ENCODE measurements around the gene ADPRS.

The ADPRS gene

DNA sequence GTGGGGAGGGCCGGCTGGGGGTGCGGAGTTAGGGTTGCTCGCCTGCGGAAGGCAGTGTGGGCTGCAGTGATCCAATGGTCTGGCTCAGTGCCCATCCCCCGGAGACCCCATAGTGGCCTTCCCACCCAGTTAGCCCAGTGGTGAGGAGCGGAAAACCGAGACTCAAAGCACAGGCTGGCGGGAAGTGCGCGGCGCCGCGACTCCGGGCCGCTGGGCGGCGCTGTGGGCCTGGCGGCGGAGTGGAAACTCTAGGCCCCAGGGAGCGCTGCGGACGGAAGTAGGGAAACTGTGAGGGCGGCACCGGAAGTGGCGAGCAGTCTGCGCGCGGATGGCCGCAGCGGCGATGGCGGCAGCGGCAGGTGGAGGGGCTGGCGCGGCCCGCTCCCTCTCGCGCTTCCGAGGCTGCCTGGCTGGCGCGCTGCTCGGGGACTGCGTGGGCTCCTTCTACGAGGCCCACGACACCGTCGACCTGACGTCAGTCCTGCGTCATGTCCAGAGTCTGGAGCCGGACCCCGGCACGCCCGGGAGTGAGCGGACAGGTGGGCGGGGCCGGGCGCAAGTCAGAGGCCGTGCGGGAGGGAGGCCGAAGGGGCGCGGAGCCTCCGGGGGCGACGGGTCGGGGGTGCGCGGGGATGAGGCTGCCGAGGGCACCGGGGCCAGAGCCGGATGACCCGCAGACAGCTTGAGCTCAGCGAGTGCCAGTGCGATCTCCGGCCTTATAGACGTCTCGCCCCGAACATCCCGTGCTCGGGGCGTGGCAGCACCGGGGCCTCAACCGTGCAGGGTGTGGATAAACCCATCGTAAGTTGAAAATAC, at the start of gene ADPRS:
ADPRS (plus strand) TSS at position 316 of the 816 bp plus-strand sequence; CDS start at position 329, 13 bp downstream.
- Histone ChIP-seq H3K4me3 (ENCODE audit: low read depth in 1 of 2, low read length in 1 of 2) (peak within 1 kb of the TSS; percentile 96 to 99), H3K36me3 (peaks cover 31% of the 10 kb centered on the region), H3K27me3 (peaks cover 14% of the 10 kb centered on the region), H3K4me1 (ENCODE audit: control insufficient read depth in 1 of 2, insufficient read depth in 1 of 2, low read depth in 1 of 2, low read length in 1 of 2) (peaks cover 36% of the 10 kb centered on the region in 2 experiments), H3K27ac (peak within 1 kb of the TSS; percentile 89), H3K9me3 (no peaks in the 10 kb centered on the region)
- TF ChIP-seq, protein P1, sequence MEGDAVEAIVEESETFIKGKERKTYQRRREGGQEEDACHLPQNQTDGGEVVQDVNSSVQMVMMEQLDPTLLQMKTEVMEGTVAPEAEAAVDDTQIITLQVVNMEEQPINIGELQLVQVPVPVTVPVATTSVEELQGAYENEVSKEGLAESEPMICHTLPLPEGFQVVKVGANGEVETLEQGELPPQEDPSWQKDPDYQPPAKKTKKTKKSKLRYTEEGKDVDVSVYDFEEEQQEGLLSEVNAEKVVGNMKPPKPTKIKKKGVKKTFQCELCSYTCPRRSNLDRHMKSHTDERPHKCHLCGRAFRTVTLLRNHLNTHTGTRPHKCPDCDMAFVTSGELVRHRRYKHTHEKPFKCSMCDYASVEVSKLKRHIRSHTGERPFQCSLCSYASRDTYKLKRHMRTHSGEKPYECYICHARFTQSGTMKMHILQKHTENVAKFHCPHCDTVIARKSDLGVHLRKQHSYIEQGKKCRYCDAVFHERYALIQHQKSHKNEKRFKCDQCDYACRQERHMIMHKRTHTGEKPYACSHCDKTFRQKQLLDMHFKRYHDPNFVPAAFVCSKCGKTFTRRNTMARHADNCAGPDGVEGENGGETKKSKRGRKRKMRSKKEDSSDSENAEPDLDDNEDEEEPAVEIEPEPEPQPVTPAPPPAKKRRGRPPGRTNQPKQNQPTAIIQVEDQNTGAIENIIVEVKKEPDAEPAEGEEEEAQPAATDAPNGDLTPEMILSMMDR (IDR thresholded peaks at IDR 0.05), result peak; percentile 98

- Histone ChIP-seq H3K36me3 (peaks cover 42% of the 10 kb centered on the region), H3K27ac (no peak overlapping the region)
These were observed 48.5 kb upstream of the ADPRS start for GRCh38 chr1:36040238-36040637.

GRCh38 chr1:36051821-36052220, 36.9 kb upstream of the ADPRS start:
- TF ChIP-seq, protein P1 (IDR thresholded peaks at IDR 0.05), result no peak
- Histone ChIP-seq H3K27me3 (no peaks in the 10 kb centered on the region), H3K9me3 (no peaks in the 10 kb centered on the region), H3K4me1 (ENCODE audit: control insufficient read depth in 1 of 2, insufficient read depth in 1 of 2, low read depth in 1 of 2, low read length in 1 of 2) (peaks cover 24 to 30% of the 10 kb centered on the region in 2 experiments), H3K27ac (peak overlapping the region; percentile 30), H3K36me3 (peaks cover 8% of the 10 kb centered on the region), H3K4me3 (ENCODE audit: low read depth in 1 of 2, low read length in 1 of 2) (no peak overlapping the region)

More at GRCh38 chr1:36040238-36040637, 48.5 kb upstream of the ADPRS start:
- Histone ChIP-seq H3K27me3 (no peaks in the 10 kb centered on the region), H3K4me1 (ENCODE audit: control insufficient read depth in 1 of 2, insufficient read depth in 1 of 2, low read depth in 1 of 2, low read length in 1 of 2) (peaks cover 12% of the 10 kb centered on the region in 2 experiments), H3K4me3 (ENCODE audit: low read depth in 1 of 2, low read length in 1 of 2) (no peak overlapping the region), H3K9me3 (no peaks in the 10 kb centered on the region)
- TF ChIP-seq, protein P1 (IDR thresholded peaks at IDR 0.05), result no peak

GRCh38 chr1:36053978-36054377, 34.7 kb upstream of the ADPRS start:
- H3K4me3 ChIP-seq (ENCODE audit: low read depth in 1 of 2, low read length in 1 of 2), result no peak overlapping the region
- no peaks in the 10 kb centered on the region for H3K9me3 ChIP-seq
- H3K4me1 ChIP-seq (ENCODE audit: control insufficient read depth in 1 of 2, insufficient read depth in 1 of 2, low read depth in 1 of 2, low read length in 1 of 2), result peaks cover 25 to 40% of the 10 kb centered on the region in 2 experiments
- peak overlapping the region; percentile 86 for H3K27ac ChIP-seq
- peaks cover 2% of the 10 kb centered on the region for H3K36me3 ChIP-seq
- no peaks in the 10 kb centered on the region for H3K27me3 ChIP-seq
- TF ChIP-seq, protein P1 (IDR thresholded peaks at IDR 0.05), result no peak

DNA sequence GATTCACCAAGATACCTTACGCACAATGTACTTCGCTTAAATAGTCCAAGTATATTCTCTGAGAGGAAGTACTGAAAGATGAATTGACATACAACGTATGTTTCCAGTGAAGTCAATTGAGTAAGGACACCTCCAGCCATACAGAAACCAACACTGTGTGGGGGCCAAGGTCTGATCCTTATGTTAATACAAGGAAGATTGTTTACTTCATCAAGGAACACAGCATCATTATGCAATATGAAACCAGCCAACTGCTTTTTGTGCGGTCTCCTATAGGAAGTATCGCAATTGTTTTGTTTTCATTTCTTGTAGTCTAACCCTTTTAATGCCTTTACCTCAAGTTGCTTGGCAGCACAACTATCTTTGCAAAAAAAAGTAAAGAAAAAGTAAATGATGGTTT, 33.0 kb upstream of the ADPRS start:
- H3K4me3 ChIP-seq (ENCODE audit: low read depth in 1 of 2, low read length in 1 of 2), result peak overlapping the region; percentile 49 to 50
- no peaks in the 10 kb centered on the region for H3K36me3 ChIP-seq
- no peaks in the 10 kb centered on the region for H3K27me3 ChIP-seq
- H3K27ac ChIP-seq, result peak overlapping the region; percentile 86
- no peaks in the 10 kb centered on the region for H3K9me3 ChIP-seq
- TF ChIP-seq, protein P1 (IDR thresholded peaks at IDR 0.05), result no peak
- peaks cover 25 to 40% of the 10 kb centered on the region in 2 experiments for H3K4me1 ChIP-seq (ENCODE audit: control insufficient read depth in 1 of 2, insufficient read depth in 1 of 2, low read depth in 1 of 2, low read length in 1 of 2)
